ENCODE measurements around the gene KMO. TPM values are rescaled to one million over a fixed set of nuclear protein-coding genes. Genes with fewer than 3 reads are reported as not detected.

The KMO gene
- total and polyA plus RNA-seq, 2 of the 4 experiments (the other 2 are of a cell fraction), result not detected

- ATAC-seq (ENCODE audit: low read depth) (no peak), DNase-seq (no peak)
- Histone ChIP-seq H2BK5ac (ENCODE audit: low read depth, low read length, poor library complexity, severe bottlenecking) (no peak overlapping the region), H3K79me1 (ENCODE audit: low read depth in 1 of 2, low read length in 2 of 2) (peaks cover 7 to 19% of the 10 kb centered on the region in 2 experiments; a peak in 2 of 4 replicates), H2AFZ (replicated peaks; ENCODE audit: low read length, poor library complexity) (no peak overlapping the region), H3K23ac (ENCODE audit: low read depth, low read length) (no peak overlapping the region), H3K4ac (ENCODE audit: low read depth, low read length) (0 out of 2 replicates have a peak overlapping the region, but pooled peaks have one; percentile 26), H3K9me1 (ENCODE audit: insufficient read depth, low read length) (no peaks in the 10 kb centered on the region), H3K27ac (ENCODE audit: insufficient read depth, low read length) (no peak overlapping the region), H3K9me3 (ENCODE audit: control insufficient read depth, insufficient read depth, low read length) (no peaks in the 10 kb centered on the region), H2BK120ac (ENCODE audit: low read depth, low read length) (no peak overlapping the region), H4K5ac (ENCODE audit: low read depth, low read length) (no peak overlapping the region), H3K14ac (replicated peaks; ENCODE audit: low read depth, low read length) (no peak overlapping the region), H2AK9ac (replicated peaks; ENCODE audit: low read depth, low read length, poor library complexity) (no peak overlapping the region), H4K8ac (ENCODE audit: low read depth in 2 of 2, low read length in 2 of 2) (peak overlapping the region in 1 of 2 experiments; percentile 54; a peak in 1 of 4 replicates), H2AK5ac (ENCODE audit: low read depth, low read length) (no peak overlapping the region), H2BK20ac (ENCODE audit: low read depth, low read length) (no peak overlapping the region), H4K20me1 (ENCODE audit: insufficient read depth, low read length) (no peaks in the 10 kb centered on the region), H4K91ac (ENCODE audit: insufficient read depth, low read depth, low read length) (no peak overlapping the region), H2BK15ac (ENCODE audit: low read depth, low read length) (no peak overlapping the region), H3K36me3 (ENCODE audit: control insufficient read depth, insufficient read depth, low read length) (no peaks in the 10 kb centered on the region), H3K27me3 (ENCODE audit: control insufficient read depth, insufficient read depth, low read length) (peaks cover 12% of the 10 kb centered on the region), H3K56ac (ENCODE audit: extremely low read depth, insufficient read depth, low read length) (no peak overlapping the region), H3K4me2 (ENCODE audit: low read depth, low read length) (peak overlapping the region; percentile 57), H3K4me1 (ENCODE audit: control insufficient read depth, insufficient read depth, low read length) (0 out of 2 replicates have a peak, but pooled peaks cover 2% of the 10 kb centered on the region), H3K4me3 (ENCODE audit: insufficient read depth, low read depth, low read length) (peak overlapping the region; percentile 8; the same call in 1 of the 2 replicates), H3K18ac (ENCODE audit: low read depth, low read length) (no peak overlapping the region), H3K9ac (ENCODE audit: low read depth, low read length) (no peak overlapping the region)
- dilution Hi-C loops (cut with HindIII; ENCODE audit: low sequenced_read_pairs, unreplicated experiment), result no loop called here
- BruUV-seq (replicated peaks), result no TSS peak
- POLR2A ChIA-PET (ENCODE audit: unreplicated experiment), result no interaction called here
- in situ Hi-C loops (cut with MboI; ENCODE audit: low sequenced_read_pairs), result loop anchor here (5.0 to 25.0 kb wide), 2 partner anchors 317 to 1333 kb away; no protein-coding TSS in a partner anchor
- CTCF ChIA-PET, result interaction anchor here (0.5 kb wide), 1 partner anchor 323 kb away, joined by 3 read pairs; no protein-coding TSS in a partner anchor
- WGBS, 2 experiments (ENCODE audit: extremely low coverage in 2 of 2, insufficient read length in 1 of 2), result no CpG with 5 or more reads among the region's 6 CpGs
- TF ChIP-seq, protein P1, sequence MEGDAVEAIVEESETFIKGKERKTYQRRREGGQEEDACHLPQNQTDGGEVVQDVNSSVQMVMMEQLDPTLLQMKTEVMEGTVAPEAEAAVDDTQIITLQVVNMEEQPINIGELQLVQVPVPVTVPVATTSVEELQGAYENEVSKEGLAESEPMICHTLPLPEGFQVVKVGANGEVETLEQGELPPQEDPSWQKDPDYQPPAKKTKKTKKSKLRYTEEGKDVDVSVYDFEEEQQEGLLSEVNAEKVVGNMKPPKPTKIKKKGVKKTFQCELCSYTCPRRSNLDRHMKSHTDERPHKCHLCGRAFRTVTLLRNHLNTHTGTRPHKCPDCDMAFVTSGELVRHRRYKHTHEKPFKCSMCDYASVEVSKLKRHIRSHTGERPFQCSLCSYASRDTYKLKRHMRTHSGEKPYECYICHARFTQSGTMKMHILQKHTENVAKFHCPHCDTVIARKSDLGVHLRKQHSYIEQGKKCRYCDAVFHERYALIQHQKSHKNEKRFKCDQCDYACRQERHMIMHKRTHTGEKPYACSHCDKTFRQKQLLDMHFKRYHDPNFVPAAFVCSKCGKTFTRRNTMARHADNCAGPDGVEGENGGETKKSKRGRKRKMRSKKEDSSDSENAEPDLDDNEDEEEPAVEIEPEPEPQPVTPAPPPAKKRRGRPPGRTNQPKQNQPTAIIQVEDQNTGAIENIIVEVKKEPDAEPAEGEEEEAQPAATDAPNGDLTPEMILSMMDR (conservative IDR thresholded peaks at IDR 0.05; ENCODE audit: low read depth, low read length), result no peak
- TF ChIP-seq FOS (IDR thresholded peaks at IDR 0.05; ENCODE audit: low read depth, low read length) (no peak), MAZ (IDR thresholded peaks at IDR 0.05; ENCODE audit: borderline replicate concordance, low read depth, low read length) (no peak), RFX5 (IDR thresholded peaks at IDR 0.05; ENCODE audit: low read depth, low read length) (no peak), BHLHE40 (IDR thresholded peaks at IDR 0.05; ENCODE audit: low read depth, low read length) (no peak), POLR2A (IDR thresholded peaks at IDR 0.05; ENCODE audit: low read depth, low read length) (no peak), USF2 (IDR thresholded peaks at IDR 0.05; ENCODE audit: low read depth, low read length) (no peak), MAFK (IDR thresholded peaks at IDR 0.05; ENCODE audit: low read depth, low read length) (no peak), RCOR1 (IDR thresholded peaks at IDR 0.05; ENCODE audit: insufficient replicate concordance, low read length) (no peak), SMC3 (IDR thresholded peaks at IDR 0.05; ENCODE audit: low read depth, low read length) (no peak), ELK1 (IDR thresholded peaks at IDR 0.05; ENCODE audit: borderline replicate concordance, low read depth, low read length) (no peak), NFE2L2 (IDR thresholded peaks at IDR 0.05; ENCODE audit: low read depth, low read length) (no peak), CHD1 (IDR thresholded peaks at IDR 0.05; ENCODE audit: low read depth, low read length) (no peak), RAD21 (IDR thresholded peaks at IDR 0.05; ENCODE audit: low read length) (no peak), CEBPB (IDR thresholded peaks at IDR 0.05; ENCODE audit: low read depth, low read length) (no peak)
- intact Hi-C loops (cut with micrococcal nuclease), result no loop called here
Measured at GRCh38 chr1:241520080-241520465, 12.1 kb upstream of the KMO start.

All from IMR-90 (cell line).